Ovary (tissue), 9 donors: ENCODE data around the gene OCIAD2. TPM values are rescaled to one million over a fixed set of nuclear protein-coding genes. Genes with fewer than 3 reads are reported as not detected.
"Not testable (repeated sequence)": the region's sequence is repeated elsewhere in the genome, so short reads cannot be mapped to it uniquely, and the experiment has no call there.

Source experiments
- DNase-seq, 5 donors: peaks; one replicate each; pipeline ENCODE4 v3.0.0-alpha.2; 2019 to 2020
- H3K27ac ChIP-seq, 2 donors: fragments of 200-600 bp; one replicate each; pipeline versions ENCODE4 v1.5.1 to v1.8.0; 2019 to 2022
- H3K27me3 ChIP-seq: fragments of 200-600 bp; one replicate; pipeline ENCODE4 v1.8.0; 2022
- H3K36me3 ChIP-seq: fragments of 200-600 bp; sonication (generic); one replicate; pipeline ENCODE4 v1.5.1; 2019
- H3K4me1 ChIP-seq: one replicate; pipeline ENCODE4 v1.8.1; 2013; ENCODE audit warnings: mild to moderate bottlenecking, moderate library complexity; ENCODE audit not compliant: insufficient read depth
- H3K4me3 ChIP-seq: fragments of 200-600 bp; sonication (generic); one replicate; pipeline ENCODE4 v1.5.1; 2017
- H3K9me3 ChIP-seq, 2 donors: fragments of 200-600 bp in 1 of 2; sonication (generic) in 1 of 2; one replicate each; pipeline versions ENCODE4 v1.5.1 to v1.8.1; 2013 to 2019; ENCODE audit warnings: mild to moderate bottlenecking in 1 of 2, moderate library complexity in 1 of 2
- EP300 ChIP-seq: sonication (generic); formaldehyde crosslinking; IDR thresholded peaks from one replicate; pipeline ENCODE4 v1.6.1; 2017; ENCODE audit warnings: antibody characterized with exemption
- POLR2A ChIP-seq: fragments of 450-650 bp; IDR thresholded peaks from one replicate; pipeline ENCODE4 v1.6.1; 2017; ENCODE audit warnings: antibody characterized with exemption, mild to moderate bottlenecking, moderate library complexity
- WGBS, 3 donors: extraction: QIAGEN DNeasy Blood & Tissue Kit in 1 of 3; methylation state at CpG; one replicate each; pipeline versions ENCODE4 v1.1.5 to v1.1.7; 2013 to 2017; 5-methylcytosine and 5-hydroxymethylcytosine counted together
- intact Hi-C, 4 donors: fragments of 100-400 bp; cut with DNase I; formaldehyde crosslinking; loops; one replicate each; pipeline versions ENCODE4 v1.11.0 to v1.15.1; 2022 to 2023
- polyA plus RNA-seq, 2 donors: library from polyadenylated mRNA; stranded (reverse); fragments of 200-250 nt in 1 of 2; fragments of 350-450 nt in 1 of 2; fragmentation: Illumina TruSeq in 1 of 2; extraction: RNeasy Lipid Tissue Mini Kit (QIAGEN cat#74804) in 1 of 2; gene quantifications; one replicate each; pipeline ENCODE4 v1.2.3, GENCODE V29; 2013 to 2014
- total RNA-seq, 7 donors: library from RNA; depleted of rRNA in 2 of 7; stranded (reverse); fragments of >200 nt in 2 of 7; fragmentation: NEBNext Ultra II Directional in 3 of 7; extraction: Animal tissue kit (Norgen Biotek cat#: 25700) in 3 of 7; gene quantifications; one replicate each; pipeline versions ENCODE4 v1.1.0 to v1.2.4, GENCODE V29; 2016 to 2023
- TF ChIP-seq, protein P1 (sequence below), 3 donors: fragments of 450-650 bp in 2 of 3; fragments of 200-600 bp in 1 of 3; IDR thresholded peaks; one replicate each; pipeline versions ENCODE4 v1.5.1 to v1.8.0; 2016 to 2022; ENCODE audit warnings: antibody characterized with exemption in 3 of 3, mild to moderate bottlenecking in 1 of 3
- donor health status: DM: no; HTN: no; CAD: no; lungs with moderate emphysema.
- donor health status: DM: no; HTN: no; CAD: no.
- donor health status: Bipolar disorder and iron deficiency.
- donor health status: DM: yes; HTN: yes; CAD: no.
- donor health status: DM: no; HTN: no; CAD: no.
- donor health status: DM: yes; HTN: yes; CAD: no.

Gene OCIAD2
- total and polyA plus RNA-seq, 9 donors, result 2.1 to 20.4 (median 11.3) TPM

DNA sequence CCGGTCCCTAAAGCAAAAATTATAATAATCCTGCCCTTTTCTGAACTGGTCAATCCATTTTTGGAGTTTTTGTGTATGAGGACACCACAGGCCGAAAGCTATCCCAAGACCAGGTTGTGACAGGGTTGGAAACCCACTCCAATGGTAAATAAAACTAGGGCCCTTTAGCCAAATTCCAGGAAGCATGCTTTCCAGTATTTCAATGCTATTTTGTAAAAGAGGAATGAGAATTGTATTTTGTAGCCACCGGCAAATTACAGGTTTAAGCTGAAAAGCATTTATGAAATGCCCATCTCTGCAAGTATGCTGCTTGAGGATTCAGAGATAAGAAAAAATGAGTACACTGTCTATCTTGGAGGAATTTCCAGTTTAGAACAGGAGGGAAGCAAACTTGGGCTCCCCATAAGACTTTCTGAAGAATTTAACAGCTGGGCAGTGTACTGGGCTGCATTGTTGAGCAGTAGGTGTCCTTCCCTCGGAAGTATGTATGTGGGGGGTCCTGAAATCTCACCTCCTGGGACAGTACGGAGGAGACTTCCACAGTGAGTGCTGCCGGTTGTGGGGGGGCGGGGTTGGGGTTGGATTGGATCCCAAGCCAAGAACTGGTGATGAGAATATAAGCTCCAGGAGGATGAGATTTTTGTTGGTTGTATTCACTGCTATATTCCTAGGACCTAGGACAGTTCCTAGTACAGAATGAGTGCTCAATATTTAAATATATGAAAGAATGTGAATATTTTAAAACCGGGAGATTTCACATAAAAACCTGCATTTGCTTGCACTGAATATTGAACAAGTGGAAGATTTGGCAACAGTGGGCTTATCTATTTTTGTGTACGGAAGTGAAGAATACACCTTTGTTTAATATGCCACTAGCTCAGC lies 26.8 kb downstream of the OCIAD2 start:
- WGBS, 3 donors, result 51 to 63% (median 56%) methylated on average over 9 of the region's 9 CpGs
- Histone ChIP-seq H3K27ac (no peak overlapping the region), H3K9me3 (no peaks in the 10 kb centered on the region), H3K4me3 (no peak overlapping the region), H3K36me3 (no peaks in the 10 kb centered on the region), H3K4me1 (no peaks in the 10 kb centered on the region), H3K27me3 (no peaks in the 10 kb centered on the region)
- TF ChIP-seq EP300 (no peak), POLR2A (no peak)
- TF ChIP-seq, protein P1, sequence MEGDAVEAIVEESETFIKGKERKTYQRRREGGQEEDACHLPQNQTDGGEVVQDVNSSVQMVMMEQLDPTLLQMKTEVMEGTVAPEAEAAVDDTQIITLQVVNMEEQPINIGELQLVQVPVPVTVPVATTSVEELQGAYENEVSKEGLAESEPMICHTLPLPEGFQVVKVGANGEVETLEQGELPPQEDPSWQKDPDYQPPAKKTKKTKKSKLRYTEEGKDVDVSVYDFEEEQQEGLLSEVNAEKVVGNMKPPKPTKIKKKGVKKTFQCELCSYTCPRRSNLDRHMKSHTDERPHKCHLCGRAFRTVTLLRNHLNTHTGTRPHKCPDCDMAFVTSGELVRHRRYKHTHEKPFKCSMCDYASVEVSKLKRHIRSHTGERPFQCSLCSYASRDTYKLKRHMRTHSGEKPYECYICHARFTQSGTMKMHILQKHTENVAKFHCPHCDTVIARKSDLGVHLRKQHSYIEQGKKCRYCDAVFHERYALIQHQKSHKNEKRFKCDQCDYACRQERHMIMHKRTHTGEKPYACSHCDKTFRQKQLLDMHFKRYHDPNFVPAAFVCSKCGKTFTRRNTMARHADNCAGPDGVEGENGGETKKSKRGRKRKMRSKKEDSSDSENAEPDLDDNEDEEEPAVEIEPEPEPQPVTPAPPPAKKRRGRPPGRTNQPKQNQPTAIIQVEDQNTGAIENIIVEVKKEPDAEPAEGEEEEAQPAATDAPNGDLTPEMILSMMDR (IDR thresholded peaks at IDR 0.05), result no peak
- intact Hi-C loops, result loop anchor here in 1 of 4 donors (2.0 kb wide), 1 partner anchor 67 kb away; no protein-coding TSS in a partner anchor
- DNase-seq, result no peak

DNA sequence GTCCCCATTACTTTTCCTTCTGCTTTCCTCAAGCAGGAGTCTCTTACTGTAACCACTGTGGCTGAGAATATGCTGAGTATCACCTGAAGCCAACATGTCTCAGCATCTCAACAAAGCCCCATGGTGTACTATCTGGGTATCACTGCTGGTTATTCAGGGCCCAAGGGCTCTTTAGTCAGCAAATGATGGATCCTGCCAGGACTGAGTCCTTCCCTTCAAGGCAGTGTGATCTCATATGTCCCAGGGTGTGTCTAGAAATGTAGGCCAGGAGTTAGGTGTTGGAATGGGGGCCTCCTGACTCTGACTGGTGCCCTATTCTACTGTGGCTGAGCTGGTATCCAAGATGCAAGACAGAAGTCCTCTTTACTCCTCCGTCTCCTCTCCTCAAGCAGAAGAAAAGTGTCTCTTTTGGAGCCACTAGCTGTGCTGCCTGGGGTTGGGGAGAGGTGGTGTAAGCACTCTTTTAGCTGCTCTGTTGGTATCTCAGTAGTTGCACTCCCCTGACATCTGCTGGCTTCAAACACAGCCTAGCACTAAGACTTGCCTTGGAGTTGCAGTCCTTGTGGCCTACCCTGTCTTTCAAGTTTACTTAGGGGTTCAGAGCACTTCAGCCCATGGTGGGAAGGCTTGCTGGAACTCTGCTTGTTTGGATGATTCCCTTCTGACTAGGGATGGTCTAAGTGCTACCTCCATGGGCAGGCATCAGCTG lies 28.6 kb downstream of the OCIAD2 start:
- Histone ChIP-seq H3K27me3 (no peaks in the 10 kb centered on the region), H3K9me3 (no peaks in the 10 kb centered on the region), H3K36me3 (no peaks in the 10 kb centered on the region), H3K4me3 (no peak overlapping the region), H3K27ac (no peak overlapping the region), H3K4me1 (no peaks in the 10 kb centered on the region)
- 90 to 100% (median 92%) methylated on average over 1 of the region's 1 CpG for WGBS, 3 donors
- no peak for TF ChIP-seq POLR2A
- TF ChIP-seq, protein P1 (IDR thresholded peaks at IDR 0.05), result no peak
- TF ChIP-seq EP300, result no peak
- DNase-seq, result no peak
- intact Hi-C loops, result no loop called here

DNA sequence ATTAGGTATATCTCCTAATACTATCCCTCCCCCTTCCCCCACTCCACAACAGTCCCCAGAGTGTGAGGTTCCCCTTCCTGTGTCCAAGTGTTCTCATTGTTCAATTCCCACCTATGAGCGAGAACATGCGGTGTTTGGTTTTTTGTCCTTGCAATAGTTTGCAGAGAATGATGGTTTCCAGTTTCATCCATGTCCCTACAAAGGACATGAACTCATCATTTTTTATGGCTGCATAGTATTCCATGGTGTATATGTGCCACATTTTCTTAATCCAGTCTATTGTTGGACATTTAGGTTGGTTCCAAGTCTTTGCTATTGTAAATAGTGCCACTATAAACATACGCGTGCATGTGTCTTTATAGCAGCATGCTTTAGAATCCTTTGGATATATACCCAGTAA lies 41.9 kb downstream of the OCIAD2 start:
- H3K4me3 ChIP-seq, H3K9me3 ChIP-seq, intact Hi-C loops, H3K27me3 ChIP-seq, H3K36me3 ChIP-seq, H3K4me1 ChIP-seq, DNase-seq, H3K27ac ChIP-seq: not testable (repeated sequence)
- WGBS, 3 donors, result 96% methylated on average over 4 of the region's 4 CpGs

DNA sequence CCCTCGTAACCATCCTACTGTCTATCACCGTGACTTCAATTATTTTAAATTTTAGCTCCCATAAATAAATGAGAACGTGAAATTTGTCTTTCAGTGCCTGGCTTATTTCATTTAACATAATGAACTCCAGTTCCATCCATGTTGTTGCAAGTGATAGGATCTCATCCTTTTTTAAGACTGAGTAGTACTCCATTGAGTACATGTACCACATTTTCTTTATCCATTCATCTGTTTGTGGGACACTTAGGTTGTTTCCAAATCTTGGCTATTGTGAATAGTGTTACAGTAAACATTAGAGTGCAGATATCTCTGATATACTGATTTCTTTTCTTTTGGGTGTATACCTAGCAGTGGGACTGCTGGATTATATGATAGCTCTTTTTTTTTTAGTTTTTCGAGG lies 42.8 kb downstream of the OCIAD2 start:
- DNase-seq, result no peak
- Histone ChIP-seq H3K4me1 (no peaks in the 10 kb centered on the region), H3K27me3 (no peaks in the 10 kb centered on the region), H3K36me3 (no peaks in the 10 kb centered on the region), H3K27ac (no peak overlapping the region), H3K9me3 (no peaks in the 10 kb centered on the region), H3K4me3 (no peak overlapping the region)
- TF ChIP-seq POLR2A (no peak), EP300 (no peak)
- TF ChIP-seq, protein P1 (IDR thresholded peaks at IDR 0.05), result no peak
- intact Hi-C loops, result no loop called here
- WGBS, 3 donors, result 88 to 92% (median 91%) methylated on average over 4 of the region's 4 CpGs

DNA sequence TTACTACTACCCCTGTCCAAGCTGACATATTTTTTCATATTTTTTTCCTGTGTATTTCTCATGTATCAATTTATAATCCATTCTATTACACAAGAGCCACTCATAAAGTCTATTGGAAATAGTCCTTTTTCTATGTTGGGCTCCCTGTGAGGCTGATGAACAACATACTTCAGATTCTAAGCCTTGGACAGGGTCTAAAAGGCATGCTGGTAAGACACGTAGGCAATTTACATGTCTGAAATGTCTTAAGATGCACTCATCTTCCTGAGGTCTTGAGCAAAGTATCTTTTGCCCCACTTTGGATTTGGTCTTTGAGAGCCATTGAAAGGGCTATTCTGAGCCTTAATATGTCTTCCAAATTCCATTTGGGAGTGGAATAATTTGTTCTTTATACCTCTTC lies 43.9 kb downstream of the OCIAD2 start:
- DNase-seq, result no peak
- TF ChIP-seq, protein P1 (IDR thresholded peaks at IDR 0.05), result no peak
- TF ChIP-seq POLR2A, result no peak
- no peak for TF ChIP-seq EP300
- no peaks in the 10 kb centered on the region for H3K4me1 ChIP-seq
- no peaks in the 10 kb centered on the region for H3K27me3 ChIP-seq
- intact Hi-C loops, result no loop called here
- no peak overlapping the region for H3K4me3 ChIP-seq
- WGBS, 3 donors, result 50 to 67% (median 57%) methylated on average over 1 of the region's 1 CpG
- no peaks in the 10 kb centered on the region for H3K9me3 ChIP-seq
- no peaks in the 10 kb centered on the region for H3K36me3 ChIP-seq
- H3K27ac ChIP-seq, result no peak overlapping the region
